Loucy (cell line): Measurements from ENCODE around the gene FAM24A.

Experiments used
- H2AFZ ChIP-seq: fragments of 200-600 bp; sonication (generic); 2 replicates; pipeline ENCODE4 v1.6.0; 2016; ENCODE audit warnings: antibody characterized with exemption, mild to moderate bottlenecking, low read length, moderate library complexity
- H3F3A ChIP-seq: fragments of 200-600 bp; 2 replicates; pipeline ENCODE4 v1.6.0; 2016; ENCODE audit warnings: antibody characterized with exemption, low read depth, mild to moderate bottlenecking
- H3K27me3 ChIP-seq: fragments of 200-600 bp; sonication (generic); 2 replicates; pipeline ENCODE4 v1.6.1; 2014; ENCODE audit warnings: low read length, mild to moderate bottlenecking; ENCODE audit not compliant: insufficient read depth, poor library complexity, severe bottlenecking
- H3K36me3 ChIP-seq: fragments of 200-600 bp; sonication (generic); 2 replicates; pipeline ENCODE4 v1.6.1; 2016; ENCODE audit warnings: low read length; ENCODE audit not compliant: insufficient read depth
- H3K4me1 ChIP-seq: fragments of 200-600 bp; sonication (generic); 2 replicates; pipeline ENCODE4 v1.5.1; 2014; ENCODE audit warnings: low read length, mild to moderate bottlenecking; ENCODE audit not compliant: insufficient read depth, poor library complexity, severe bottlenecking
- H3K4me2 ChIP-seq: fragments of 200-600 bp; sonication (generic); 2 replicates; pipeline ENCODE4 v1.6.0; 2014; ENCODE audit warnings: antibody characterized with exemption, low read length, low read depth, mild to moderate bottlenecking; ENCODE audit not compliant: poor library complexity, severe bottlenecking
- H3K4me3 ChIP-seq: fragments of 200-600 bp; sonication (generic); 2 replicates; pipeline ENCODE4 v1.5.1; 2014; ENCODE audit warnings: low read length, mild to moderate bottlenecking, mixed read lengths; ENCODE audit not compliant: poor library complexity, severe bottlenecking
- H3K79me2 ChIP-seq: fragments of 200-600 bp; sonication (generic); 2 replicates; pipeline ENCODE4 v1.6.1; 2014; ENCODE audit warnings: low read length; ENCODE audit not compliant: insufficient read depth
- H3K9ac ChIP-seq: fragments of 200-600 bp; sonication (generic); 2 replicates; pipeline ENCODE4 v1.6.0; 2014; ENCODE audit warnings: mild to moderate bottlenecking, low read depth, low read length, moderate library complexity; ENCODE audit not compliant: poor library complexity, severe bottlenecking
- H3K9me2 ChIP-seq: fragments of 200-600 bp; sonication (generic); replicated peaks from 2 replicates; pipeline ENCODE4 v1.6.1; 2016; ENCODE audit warnings: low read depth, low read length, mixed read lengths
- H3K9me3 ChIP-seq: fragments of 200-600 bp; sonication (generic); 2 replicates; pipeline ENCODE4 v1.6.1; 2014; ENCODE audit warnings: mild to moderate bottlenecking, antibody characterized with exemption, low read length, low read depth; ENCODE audit not compliant: insufficient read depth
- H4K20me1 ChIP-seq: fragments of 200-600 bp; sonication (generic); 2 replicates; pipeline ENCODE4 v1.6.0; 2014; ENCODE audit warnings: antibody characterized with exemption, low read length, mild to moderate bottlenecking; ENCODE audit not compliant: insufficient read depth, poor library complexity, severe bottlenecking
- CTCF ChIP-seq: fragments of 200-600 bp; sonication (generic); conservative IDR thresholded peaks from 2 replicates; pipeline ENCODE4 v1.5.1; 2014; ENCODE audit warnings: mild to moderate bottlenecking, antibody characterized with exemption, low read length
- EZH2phosphoT487 ChIP-seq: fragments of 200-600 bp; IDR thresholded peaks from 2 replicates; pipeline ENCODE4 v1.6.1; 2018; ENCODE audit warnings: antibody characterized with exemption, mild to moderate bottlenecking, moderate library complexity, borderline replicate concordance

FAM24A gene

GRCh38 chr10:122953902-122954730, 43.7 kb downstream of the FAM24A start, which contains the start of gene C10orf88:
TSS of gene C10orf88 (minus strand) at chr10:122954227. CDS start at chr10:122954178, 49 bp downstream.
- H3K4me2 ChIP-seq: peak within 1 kb of the TSS; percentile 99
- TF ChIP-seq EZH2phosphoT487 (no peak), CTCF (no peak)
- no peaks in the 10 kb centered on the region for H3F3A ChIP-seq
- H3K4me3 ChIP-seq: peak within 1 kb of the TSS; percentile 93
- H3K9me3 ChIP-seq: no peaks in the 10 kb centered on the region
- no peaks in the 10 kb centered on the region for H3K27me3 ChIP-seq
- H3K9ac ChIP-seq: peak within 1 kb of the TSS; percentile 87
- no peaks in the 10 kb centered on the region for H3K36me3 ChIP-seq
- H3K4me1 ChIP-seq: peaks cover 55% of the 10 kb centered on the region
- H4K20me1 ChIP-seq: no peaks in the 10 kb centered on the region
- peak within 1 kb of the TSS; percentile 99 for H2AFZ ChIP-seq
- H3K79me2 ChIP-seq: peaks cover 34% of the 10 kb centered on the region
- no peaks in the 10 kb centered on the region for H3K9me2 ChIP-seq

GRCh38 chr10:122954731-122955050, 44.3 kb downstream of the FAM24A start:
- Histone ChIP-seq H2AFZ (peak overlapping the region; percentile 87), H3K4me1 (peaks cover 54% of the 10 kb centered on the region), H3F3A (no peaks in the 10 kb centered on the region), H3K9me3 (no peaks in the 10 kb centered on the region), H3K9me2 (no peaks in the 10 kb centered on the region), H3K4me2 (peak overlapping the region; percentile 93), H3K9ac (peak overlapping the region; percentile 68), H3K27me3 (no peaks in the 10 kb centered on the region), H3K4me3 (peak overlapping the region; percentile 93), H3K36me3 (no peaks in the 10 kb centered on the region), H4K20me1 (no peaks in the 10 kb centered on the region), H3K79me2 (peaks cover 34% of the 10 kb centered on the region)
- no peak for TF ChIP-seq CTCF
- TF ChIP-seq EZH2phosphoT487: no peak

- Histone ChIP-seq H3K9me2 (no peaks in the 10 kb centered on the region), H3K4me2 (peak overlapping the region; percentile 93), H3K36me3 (no peaks in the 10 kb centered on the region)
These were observed 45.5 kb downstream of the FAM24A start for GRCh38 chr10:122955892-122956291.

More at GRCh38 chr10:122955892-122956291, 45.5 kb downstream of the FAM24A start:
- H3K4me3 ChIP-seq: peak overlapping the region; percentile 93
- peaks cover 34% of the 10 kb centered on the region for H3K79me2 ChIP-seq
- peaks cover 43% of the 10 kb centered on the region for H3K4me1 ChIP-seq
- H3K9me3 ChIP-seq: no peaks in the 10 kb centered on the region
- no peaks in the 10 kb centered on the region for H4K20me1 ChIP-seq
- no peak for TF ChIP-seq EZH2phosphoT487
- TF ChIP-seq CTCF: no peak
- H3K27me3 ChIP-seq: no peaks in the 10 kb centered on the region
- peak overlapping the region; percentile 68 for H3K9ac ChIP-seq
- no peaks in the 10 kb centered on the region for H3F3A ChIP-seq
- no peak overlapping the region for H2AFZ ChIP-seq
